AG09309 (cell line): ENCODE results near the gene AUNIP.

Experiments used
- DNase-seq: peaks from one replicate; pipeline ENCODE4 v3.0.0-alpha.2; 2010; ENCODE audit warnings: low read depth
- H3K4me3 ChIP-seq: 2 replicates; pipeline ENCODE4 v1.5.1; 2011; ENCODE audit warnings: mild to moderate bottlenecking, low read depth, low read length, moderate library complexity; ENCODE audit not compliant: control insufficient read depth
- TF ChIP-seq, protein P1 (sequence below): IDR thresholded peaks from 2 replicates; pipeline ENCODE4 v1.5.1; 2011; ENCODE audit warnings: mild to moderate bottlenecking, low read depth, low read length, inconsistent platforms; ENCODE audit not compliant: insufficient read depth, control insufficient read depth; ENCODE audit errors: missing control alignments

The AUNIP gene

GRCh38 chr1:25816112-25816718, 43.0 kb downstream of the AUNIP start:
- DNase-seq: no peak
- TF ChIP-seq, protein P1, sequence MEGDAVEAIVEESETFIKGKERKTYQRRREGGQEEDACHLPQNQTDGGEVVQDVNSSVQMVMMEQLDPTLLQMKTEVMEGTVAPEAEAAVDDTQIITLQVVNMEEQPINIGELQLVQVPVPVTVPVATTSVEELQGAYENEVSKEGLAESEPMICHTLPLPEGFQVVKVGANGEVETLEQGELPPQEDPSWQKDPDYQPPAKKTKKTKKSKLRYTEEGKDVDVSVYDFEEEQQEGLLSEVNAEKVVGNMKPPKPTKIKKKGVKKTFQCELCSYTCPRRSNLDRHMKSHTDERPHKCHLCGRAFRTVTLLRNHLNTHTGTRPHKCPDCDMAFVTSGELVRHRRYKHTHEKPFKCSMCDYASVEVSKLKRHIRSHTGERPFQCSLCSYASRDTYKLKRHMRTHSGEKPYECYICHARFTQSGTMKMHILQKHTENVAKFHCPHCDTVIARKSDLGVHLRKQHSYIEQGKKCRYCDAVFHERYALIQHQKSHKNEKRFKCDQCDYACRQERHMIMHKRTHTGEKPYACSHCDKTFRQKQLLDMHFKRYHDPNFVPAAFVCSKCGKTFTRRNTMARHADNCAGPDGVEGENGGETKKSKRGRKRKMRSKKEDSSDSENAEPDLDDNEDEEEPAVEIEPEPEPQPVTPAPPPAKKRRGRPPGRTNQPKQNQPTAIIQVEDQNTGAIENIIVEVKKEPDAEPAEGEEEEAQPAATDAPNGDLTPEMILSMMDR: no peak

GRCh38 chr1:25815208-25816111, 43.8 kb downstream of the AUNIP start:
- TF ChIP-seq, protein P1: no peak
- H3K4me3 ChIP-seq: no peak overlapping the region
- no peak for DNase-seq

More at GRCh38 chr1:25816112-25816718, 43.0 kb downstream of the AUNIP start:
- H3K4me3 ChIP-seq: no peak overlapping the region

DNA sequence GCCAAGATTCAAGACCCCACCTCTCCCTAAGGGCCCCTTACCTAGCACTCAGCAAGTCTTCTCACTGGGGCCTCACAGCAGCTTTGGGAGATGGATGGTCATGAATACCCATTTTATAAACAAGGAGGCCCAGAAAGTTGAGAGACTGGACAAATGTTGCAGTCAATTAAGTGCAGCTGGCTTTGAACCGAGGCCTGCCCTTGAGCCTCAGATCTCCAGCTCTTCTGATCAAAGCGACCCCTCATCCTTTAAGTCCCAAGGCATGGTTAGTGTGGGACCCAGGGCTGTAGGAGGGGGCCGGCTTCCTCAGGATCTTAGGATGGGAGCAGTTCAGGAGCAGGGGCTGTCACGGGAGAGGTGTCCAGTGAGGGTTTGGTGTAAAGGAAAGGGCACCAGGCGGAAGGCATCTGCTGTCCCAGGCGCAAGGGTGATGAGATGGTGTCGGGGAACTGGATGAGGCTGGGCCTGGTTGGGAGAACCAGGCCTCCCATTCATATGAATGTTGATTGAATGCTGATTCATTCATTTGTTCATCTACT, 44.6 kb downstream of the AUNIP start:
- TF ChIP-seq, protein P1: no peak

DNA sequence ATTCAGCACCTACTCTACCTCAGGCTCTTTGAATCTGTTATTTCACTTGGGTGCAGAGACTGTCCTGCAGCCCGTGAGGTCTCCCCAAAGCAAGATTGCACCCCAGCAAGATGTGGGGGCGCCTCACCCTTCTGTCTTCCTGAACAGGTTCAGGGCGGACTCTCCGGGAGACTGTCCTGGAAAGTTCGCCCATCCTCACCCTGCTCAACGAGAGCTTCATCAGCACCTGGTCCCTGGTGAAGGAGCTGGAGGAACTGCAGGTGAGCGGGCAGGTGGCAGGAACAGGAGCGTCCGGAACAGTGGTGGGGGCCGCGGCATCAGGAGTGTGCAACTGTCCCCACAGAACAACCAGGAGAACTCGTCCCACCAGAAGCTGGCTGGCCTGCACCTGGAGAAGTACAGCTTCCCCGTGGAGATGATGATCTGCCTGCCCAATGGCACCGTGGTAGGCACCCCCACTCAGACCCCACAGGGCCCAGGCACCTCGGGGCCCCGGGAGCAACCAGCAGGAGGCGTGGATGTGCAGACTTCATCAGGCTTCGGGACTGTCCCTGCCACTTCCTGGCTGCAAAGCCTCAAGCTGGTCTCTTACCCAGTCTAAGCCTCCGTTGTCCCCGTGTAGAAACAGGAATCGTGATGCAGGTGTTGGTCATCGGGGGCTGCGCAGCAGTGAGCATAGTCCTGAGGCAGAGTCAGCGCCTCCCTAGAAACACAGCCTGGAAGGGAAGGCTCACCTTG, 45.4 kb downstream of the AUNIP start:
- H3K4me3 ChIP-seq: no peak overlapping the region
- TF ChIP-seq, protein P1: peak; percentile 1

More for the DNA sequence above, 44.6 kb downstream of the AUNIP start:
- DNase-seq: no peak
- no peak overlapping the region for H3K4me3 ChIP-seq

GRCh38 chr1:25813071-25813733, 46.1 kb downstream of the AUNIP start:
- TF ChIP-seq, protein P1: no peak
- H3K4me3 ChIP-seq: no peak overlapping the region
- DNase-seq: no peak

More for the DNA sequence above, 45.4 kb downstream of the AUNIP start:
- no peak for DNase-seq
